H1 (cell line): ENCODE data around the gene OTOS. TPM values are rescaled to one million over a fixed set of nuclear protein-coding genes. Genes with fewer than 3 reads are reported as not detected.

Source experiments
- NANOG ChIP-seq: IDR thresholded peaks from 2 replicates; pipeline ENCODE4 v1.6.1; 2011; ENCODE audit warnings: low read length, low read depth, mild to moderate bottlenecking, inconsistent platforms; ENCODE audit not compliant: insufficient read depth, poor library complexity, severe bottlenecking
- polyA plus RNA-seq, 7 experiments: library from polyadenylated mRNA; depleted of rRNA in 3 of 7; stranded (reverse) in 5 of 7; unstranded in 2 of 7; fragments of >200 nt in 5 of 7; fragments of 200-250 nt in 2 of 7; gene quantifications; 1 replicate in 5 of 7; 2 replicates in 1 of 7; 4 replicates in 1 of 7; pipeline versions ENCODE4 v1.2.1 to v1.2.3, GENCODE V29; 2011 to 2013; ENCODE audit warnings: missing spikeins in 2 of 7, mixed read lengths in 2 of 7
- total RNA-seq: library from RNA; stranded (reverse); fragmentation: NEBNext Ultra II Directional; extraction: Animal tissue kit (Norgen Biotek cat#: 25700); gene quantifications from 2 replicates; pipeline ENCODE4 v1.2.1, GENCODE V29; 2021

OTOS gene
- total and polyA plus RNA-seq, 2 of the 8 experiments (the other 6 are each of a cell fraction or from before 2014, with no cell fraction given) = 0.17 TPM; not detected in 1

DNA sequence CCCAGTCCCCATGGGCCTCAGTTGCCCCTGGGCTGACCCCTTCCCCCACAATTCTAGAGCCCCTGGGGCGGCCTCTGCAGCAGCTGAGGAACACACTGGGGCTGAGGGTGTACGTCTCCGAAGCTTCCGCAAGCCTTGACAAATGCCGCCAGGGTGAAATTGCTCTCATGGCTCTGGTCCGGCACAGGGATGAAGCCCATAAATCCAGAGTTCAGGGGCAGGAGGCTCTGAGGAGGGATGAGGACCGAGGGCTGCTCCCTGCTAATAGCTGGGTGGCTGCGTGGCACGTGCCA lies 27.1 kb upstream of the OTOS start (continued):
- no peak for TF ChIP-seq NANOG
